Common myeloid progenitor, CD34-positive (primary cell): Measurements from ENCODE around the gene SLC28A3.

Experiments
- CTCF ChIA-PET: fragments of 350-600 bp; sonication (Branson Sonifier 250); formaldehyde crosslinking; loops from one replicate; lab custom pipeline; 2021; ENCODE audit warnings: antibody characterized with exemption; lab: Charles Lee
- POLR2A ChIA-PET: fragments of 350-600 bp; sonication (Branson Sonifier 250); formaldehyde crosslinking; loops from one replicate; lab custom pipeline; 2021; ENCODE audit warnings: antibody characterized with exemption; lab: Charles Lee
- DNase-seq, 3 donors: peaks; one replicate each; pipeline versions ENCODE4 v3.0.0 to v3.0.0-alpha.2; 2013
- H3K27ac ChIP-seq, 2 experiments: 1 replicate in 1 of 2; 2 replicates in 1 of 2; pipeline ENCODE4 v1.7.0; 2013; ENCODE audit warnings: inconsistent platforms in 2 of 2, low read length in 2 of 2, mild to moderate bottlenecking in 2 of 2, low read depth in 1 of 2, moderate library complexity in 1 of 2; ENCODE audit not compliant: severe bottlenecking in 2 of 2, insufficient read depth in 1 of 2, poor library complexity in 1 of 2
- H3K27me3 ChIP-seq, 5 experiments: replicated peaks in 2 of 5; 1 replicate in 3 of 5; 2 replicates in 2 of 5; pipeline versions ENCODE4 v1.6.1 to v1.7.0; 2013; ENCODE audit warnings: low read length in 4 of 5, mild to moderate bottlenecking in 2 of 5, moderate library complexity in 2 of 5, inconsistent platforms in 1 of 5; ENCODE audit not compliant: insufficient read depth in 5 of 5, control insufficient read depth in 4 of 5
- H3K36me3 ChIP-seq, 4 experiments: 1 replicate in 2 of 4; 2 replicates in 2 of 4; pipeline versions ENCODE4 v1.6.1 to v1.7.0; 2013; ENCODE audit warnings: low read length in 3 of 4, control low read depth in 1 of 4, mild to moderate bottlenecking in 1 of 4; ENCODE audit not compliant: control insufficient read depth in 4 of 4, insufficient read depth in 4 of 4
- H3K4me1 ChIP-seq, 4 experiments: 1 replicate in 3 of 4; 2 replicates in 1 of 4; pipeline versions ENCODE4 v1.6.1 to v1.7.1; 2013; ENCODE audit warnings: low read length in 3 of 4, mild to moderate bottlenecking in 3 of 4, control low read depth in 1 of 4, inconsistent platforms in 1 of 4, moderate library complexity in 1 of 4; ENCODE audit not compliant: control insufficient read depth in 4 of 4, insufficient read depth in 4 of 4; ENCODE audit errors: control extremely low read depth in 1 of 4
- H3K4me3 ChIP-seq, 7 experiments: 1 replicate in 4 of 7; 2 replicates in 3 of 7; pipeline versions ENCODE4 v1.5.1 to v1.7.0; 2013; ENCODE audit warnings: mild to moderate bottlenecking in 7 of 7, low read length in 6 of 7, moderate library complexity in 6 of 7, inconsistent platforms in 2 of 7, low read depth in 2 of 7, control low read depth in 1 of 7; ENCODE audit not compliant: insufficient read depth in 4 of 7, control insufficient read depth in 1 of 7; ENCODE audit errors: extremely low read depth in 1 of 7
- H3K9me3 ChIP-seq, 5 experiments: 1 replicate in 4 of 5; 2 replicates in 1 of 5; pipeline versions ENCODE4 v1.6.1 to v1.7.1; 2013; ENCODE audit warnings: low read length in 4 of 5, mild to moderate bottlenecking in 2 of 5, inconsistent platforms in 1 of 5, low read depth in 1 of 5, moderate library complexity in 1 of 5; ENCODE audit not compliant: control insufficient read depth in 4 of 5, insufficient read depth in 2 of 5; ENCODE audit errors: control extremely low read depth in 1 of 5
- WGBS: methylation state at CpG from one replicate; pipeline ENCODE4 v1.1.5; 2013; ENCODE audit not compliant: insufficient coverage; 5-methylcytosine and 5-hydroxymethylcytosine counted together

The SLC28A3 gene

GRCh38 chr9:84264307-84265029 is 76.1 kb downstream of the SLC28A3 start:
- WGBS: 100% methylated on average over 2 of the region's 3 CpGs
- Histone ChIP-seq H3K36me3 (no peaks in the 10 kb centered on the region), H3K4me3 (no peak overlapping the region), H3K27me3 (peaks cover 0 to 6% (median 0%) of the 10 kb centered on the region in 5 experiments), H3K27ac (no peak overlapping the region), H3K4me1 (peaks cover 0 to 12% (median 3%) of the 10 kb centered on the region in 4 experiments), H3K9me3 (no peaks in the 10 kb centered on the region)
- DNase-seq: no peak
- POLR2A ChIA-PET: interaction anchor here (0.6 kb wide), 1 partner anchor 600 kb away, joined by 3 read pairs; no protein-coding TSS in a partner anchor
- CTCF ChIA-PET: interaction anchor here (1.2 to 1.8 kb wide), 6 partner anchors 10 to 344 kb away, joined by 3 to 8 read pairs (median 4); no protein-coding TSS in a partner anchor

DNA sequence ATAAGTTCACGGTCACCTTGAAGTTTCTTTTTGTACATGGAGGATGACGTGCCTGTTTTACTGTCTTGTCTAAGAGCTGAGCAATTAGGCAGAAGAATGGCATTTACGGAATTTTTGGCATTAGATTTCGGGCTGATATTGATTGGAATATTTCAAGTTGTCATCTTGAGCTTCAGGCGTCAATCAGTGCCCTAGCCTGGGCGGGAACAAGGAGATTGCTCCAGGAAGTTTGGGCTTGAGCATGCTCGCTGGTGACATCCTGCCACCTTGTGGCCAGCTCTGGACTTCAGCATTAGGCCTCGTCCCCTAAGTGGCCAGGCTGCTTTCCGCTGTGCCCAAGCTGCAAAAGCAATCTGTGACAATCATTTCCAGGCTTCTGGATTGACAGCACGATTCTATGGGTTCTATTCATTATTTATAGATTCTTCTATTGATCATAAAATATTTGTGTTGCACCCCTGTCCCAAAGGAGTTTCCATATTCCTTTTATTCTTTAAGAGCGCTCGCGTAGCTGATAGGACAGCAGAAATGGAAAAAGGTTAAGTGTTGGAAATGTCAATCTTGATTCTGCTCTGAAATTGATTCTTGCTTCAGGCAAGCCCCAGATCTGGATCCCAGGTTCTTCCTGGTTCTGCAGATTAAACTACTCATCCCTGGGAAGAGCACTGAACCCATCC is 79.3 kb downstream of the SLC28A3 start:
- DNase-seq: peak; percentile 56 to 69 (median 62)
- peaks cover 0 to 10% (median 2%) of the 10 kb centered on the region in 4 experiments for H3K4me1 ChIP-seq
- peak overlapping the region in 1 of 7 experiments; percentile 36 for H3K4me3 ChIP-seq
- no peaks in the 10 kb centered on the region for H3K36me3 ChIP-seq
- H3K27me3 ChIP-seq: peaks cover 0 to 7% (median 0%) of the 10 kb centered on the region in 5 experiments
- H3K9me3 ChIP-seq: no peaks in the 10 kb centered on the region
- ChIA-PET POLR2A (no interaction called here), CTCF (interaction anchor here (0.6 to 4.0 kb wide), 20 partner anchors 8 to 342 kb away, joined by 3 to 23 read pairs (median 4); no protein-coding TSS in a partner anchor)
- H3K27ac ChIP-seq: no peak overlapping the region
- WGBS: 22% methylated on average over 8 of the region's 13 CpGs

- DNase-seq: no peak
- POLR2A ChIA-PET: no interaction called here
- Histone ChIP-seq H3K9me3 (no peaks in the 10 kb centered on the region), H3K27me3 (peaks cover 0 to 7% (median 0%) of the 10 kb centered on the region in 5 experiments), H3K27ac (no peak overlapping the region), H3K4me1 (peaks cover 0 to 2% (median 0%) of the 10 kb centered on the region in 4 experiments), H3K36me3 (no peaks in the 10 kb centered on the region), H3K4me3 (no peak overlapping the region)
- 96% methylated on average over 3 of the region's 9 CpGs for WGBS
- CTCF ChIA-PET: no interaction called here
These were observed 82.2 kb downstream of the SLC28A3 start for GRCh38 chr9:84258371-84258770.

DNA sequence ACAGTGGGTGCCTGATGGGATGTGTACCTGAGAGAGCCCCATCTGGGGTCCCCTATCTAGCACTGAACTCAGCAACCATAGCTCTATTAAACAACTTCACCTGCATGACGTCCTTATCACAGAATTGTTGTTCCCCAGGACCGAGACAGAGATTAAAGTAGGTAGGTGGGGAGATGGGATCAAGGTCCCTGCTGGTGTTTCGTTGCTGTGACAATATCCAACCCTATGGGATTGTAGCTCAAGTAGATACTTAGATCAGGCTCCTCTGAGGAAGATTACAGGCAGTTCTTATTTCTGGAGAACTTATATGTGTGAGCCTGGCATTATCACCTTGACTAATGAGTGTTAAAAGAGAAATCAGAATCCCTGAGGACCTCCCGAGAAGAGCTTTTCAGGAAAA is 84.9 kb downstream of the SLC28A3 start:
- ChIA-PET CTCF (interaction anchor here (1.1 to 2.5 kb wide), 5 partner anchors 12 to 323 kb away, joined by 3 to 6 read pairs (median 5); no protein-coding TSS in a partner anchor), POLR2A (no interaction called here)
- H3K4me3 ChIP-seq: no peak overlapping the region
- no peaks in the 10 kb centered on the region for H3K4me1 ChIP-seq
- no peak for DNase-seq
- no peak overlapping the region for H3K27ac ChIP-seq
- H3K9me3 ChIP-seq: no peaks in the 10 kb centered on the region
- peaks cover 0 to 4% (median 0%) of the 10 kb centered on the region in 5 experiments for H3K27me3 ChIP-seq
- no peaks in the 10 kb centered on the region for H3K36me3 ChIP-seq
- WGBS: 79% methylated on average over 2 of the region's 4 CpGs

DNA sequence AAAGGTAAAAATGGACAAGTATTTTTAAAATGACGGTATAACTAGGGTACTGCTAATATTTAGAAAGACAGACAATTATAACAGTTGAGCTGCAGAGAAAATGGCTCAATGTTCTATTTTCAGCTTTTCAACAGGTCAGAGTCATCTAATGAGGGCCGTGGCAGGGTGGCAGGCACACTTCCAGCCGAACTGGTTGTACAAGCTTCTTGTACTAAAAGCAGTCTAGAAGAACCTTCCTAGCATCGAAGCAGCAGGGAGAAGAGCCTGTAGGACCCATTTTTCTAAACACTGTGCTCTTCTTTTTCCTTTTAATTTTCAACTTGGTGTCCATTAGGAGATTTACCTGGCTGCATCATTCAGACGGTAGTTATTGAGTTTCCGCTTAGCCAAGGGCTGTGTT is 85.6 kb downstream of the SLC28A3 start:
- no peak overlapping the region for H3K4me3 ChIP-seq

GRCh38 chr9:84251921-84252320 is 88.6 kb downstream of the SLC28A3 start:
- no peaks in the 10 kb centered on the region for H3K36me3 ChIP-seq
- H3K4me1 ChIP-seq: no peaks in the 10 kb centered on the region
- ChIA-PET POLR2A (no interaction called here), CTCF (no interaction called here)
- no peak for DNase-seq
- no peaks in the 10 kb centered on the region for H3K9me3 ChIP-seq
- no peak overlapping the region for H3K27ac ChIP-seq
- H3K4me3 ChIP-seq: no peak overlapping the region
- 97% methylated on average over 6 of the region's 7 CpGs for WGBS
- peaks cover 0 to 2% (median 0%) of the 10 kb centered on the region in 5 experiments for H3K27me3 ChIP-seq

More for the DNA sequence above, 85.6 kb downstream of the SLC28A3 start:
- Histone ChIP-seq H3K27ac (no peak overlapping the region), H3K27me3 (peaks cover 0 to 4% (median 0%) of the 10 kb centered on the region in 5 experiments), H3K4me1 (no peaks in the 10 kb centered on the region), H3K36me3 (no peaks in the 10 kb centered on the region), H3K9me3 (no peaks in the 10 kb centered on the region)
- 89% methylated on average over 6 of the region's 6 CpGs for WGBS
- ChIA-PET POLR2A (interaction anchor here (0.6 kb wide), 1 partner anchor 1052 kb away, joined by 3 read pairs; no protein-coding TSS in a partner anchor), CTCF (interaction anchor here (1.1 to 2.5 kb wide), 4 partner anchors 9 to 322 kb away, joined by 3 to 5 read pairs (median 5); no protein-coding TSS in a partner anchor)
- no peak for DNase-seq
